Measurements from ENCODE around the gene EYS. TPM values are rescaled to one million over a fixed set of nuclear protein-coding genes. Genes with fewer than 3 reads are reported as not detected.

Gene EYS
- total and polyA plus RNA-seq, 2 of the 13 experiments (the other 11 are each of a cell fraction or from before 2014, with no cell fraction given): 0.04 to 0.07 TPM

GRCh38 chr6:63816982-63817436 lies 1890.0 kb downstream of the EYS start:
- H3K27me3 ChIP-seq (ENCODE audit: control insufficient read depth in 1 of 2, insufficient read depth in 2 of 2, low read length in 2 of 2): no peaks in the 10 kb centered on the region
- peak; percentile 59 for FAIRE-seq
- H3K4me3 ChIP-seq (replicated peaks in 1 of 3; ENCODE audit: insufficient read depth in 1 of 3, low read depth in 2 of 3, low read length in 3 of 3): no peak overlapping the region
- peak; percentile 25 for DNase-seq (ENCODE audit: low spot score)
- TF ChIP-seq NFE2L1 (CRISPR knock-in tag; IDR thresholded peaks at IDR 0.05; ENCODE audit: borderline replicate concordance): no peak
- TF ChIP-seq STAG1 (CRISPR knock-in tag; IDR thresholded peaks at IDR 0.05): peak; percentile 65
- no peak for TF ChIP-seq ZIK1 (CRISPR knock-in tag; IDR thresholded peaks at IDR 0.05; ENCODE audit: borderline replicate concordance, low read depth)
- peak; percentile 55 for TF ChIP-seq CTCF (CRISPR knock-in tag; IDR thresholded peaks at IDR 0.05)
- no peak for TF ChIP-seq ZNF232 (CRISPR knock-in tag; IDR thresholded peaks at IDR 0.05; ENCODE audit: borderline replicate concordance)
- TF ChIP-seq TFAP4 (IDR thresholded peaks at IDR 0.05; ENCODE audit: borderline replicate concordance, low read depth): peak; percentile 46; the same call in 1 of the 2 replicates
- H3K4me1 ChIP-seq (ENCODE audit: insufficient read depth, low read length): no peaks in the 10 kb centered on the region
- H3K9me3 ChIP-seq (ENCODE audit: low read length): no peaks in the 10 kb centered on the region
- in situ Hi-C loops (cut with HindIII; ENCODE audit: extremely low pct_ligation_motif_present, low pct_unique_long_range_greater_than_20kb): loop anchor here (25.0 kb wide), 1 partner anchor 755 kb away; no protein-coding TSS in a partner anchor
- ATAC-seq: peak; percentile 98
- BruUV-seq (replicated peaks): no TSS peak
- no peak overlapping the region for H3K4me2 ChIP-seq (ENCODE audit: low read depth, low read length)
- no peak overlapping the region for H3K27ac ChIP-seq (ENCODE audit: extremely low read length, insufficient read depth, low read length)
- no peaks in the 10 kb centered on the region for H3K36me3 ChIP-seq (replicated peaks in 1 of 2; ENCODE audit: control insufficient read depth in 1 of 2, insufficient read depth in 2 of 2, low read length in 2 of 2)
- H2AFZ ChIP-seq (ENCODE audit: low read length): no peak overlapping the region
- H3K79me2 ChIP-seq (ENCODE audit: insufficient read depth, low read length): no peaks in the 10 kb centered on the region
- ChIA-PET CTCF (ENCODE audit: low intra/inter-chr PET ratio, low total read pairs) (no interaction called here), POLR2A (no interaction called here)
- intact Hi-C loops (cut with micrococcal nuclease; ENCODE audit: unreplicated experiment): no loop called here
- H3K9ac ChIP-seq (ENCODE audit: insufficient read depth, low read depth, low read length): no peak overlapping the region
- WGBS (ENCODE audit: low lambda C conversion rate): 0% methylated on average over 1 of the region's 1 CpG
- H4K20me1 ChIP-seq (ENCODE audit: insufficient read depth, low read length): no peaks in the 10 kb centered on the region

All from HepG2 (cell line).